ENCODE results near the gene PMFBP1.

DNA sequence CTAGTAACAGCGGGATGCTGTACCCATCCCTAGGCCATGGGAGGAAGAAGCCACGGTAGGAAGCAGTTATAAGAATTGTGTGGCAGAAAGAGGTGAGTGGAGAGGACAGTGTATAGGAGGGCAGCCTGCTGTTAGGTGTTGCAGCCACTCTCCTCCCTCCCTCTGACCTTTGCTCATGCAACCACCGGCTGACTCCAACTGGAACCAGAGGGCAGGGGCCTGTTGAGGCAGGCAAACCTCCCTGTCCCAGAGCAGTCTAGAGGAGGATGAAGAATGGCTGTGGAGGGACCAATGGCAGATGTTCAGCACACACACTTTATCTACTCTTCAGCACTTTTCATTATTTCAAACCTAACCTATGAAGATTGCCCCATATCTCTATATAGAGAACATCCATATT lies 80.7 kb downstream of the PMFBP1 start:
- TF ChIP-seq, protein P1, sequence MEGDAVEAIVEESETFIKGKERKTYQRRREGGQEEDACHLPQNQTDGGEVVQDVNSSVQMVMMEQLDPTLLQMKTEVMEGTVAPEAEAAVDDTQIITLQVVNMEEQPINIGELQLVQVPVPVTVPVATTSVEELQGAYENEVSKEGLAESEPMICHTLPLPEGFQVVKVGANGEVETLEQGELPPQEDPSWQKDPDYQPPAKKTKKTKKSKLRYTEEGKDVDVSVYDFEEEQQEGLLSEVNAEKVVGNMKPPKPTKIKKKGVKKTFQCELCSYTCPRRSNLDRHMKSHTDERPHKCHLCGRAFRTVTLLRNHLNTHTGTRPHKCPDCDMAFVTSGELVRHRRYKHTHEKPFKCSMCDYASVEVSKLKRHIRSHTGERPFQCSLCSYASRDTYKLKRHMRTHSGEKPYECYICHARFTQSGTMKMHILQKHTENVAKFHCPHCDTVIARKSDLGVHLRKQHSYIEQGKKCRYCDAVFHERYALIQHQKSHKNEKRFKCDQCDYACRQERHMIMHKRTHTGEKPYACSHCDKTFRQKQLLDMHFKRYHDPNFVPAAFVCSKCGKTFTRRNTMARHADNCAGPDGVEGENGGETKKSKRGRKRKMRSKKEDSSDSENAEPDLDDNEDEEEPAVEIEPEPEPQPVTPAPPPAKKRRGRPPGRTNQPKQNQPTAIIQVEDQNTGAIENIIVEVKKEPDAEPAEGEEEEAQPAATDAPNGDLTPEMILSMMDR (IDR thresholded peaks at IDR 0.05; ENCODE audit: poor library complexity, severe bottlenecking), result no peak
- TF ChIP-seq SMC3 (conservative IDR thresholded peaks at IDR 0.05; ENCODE audit: poor library complexity) (no peak), EP300 (conservative IDR thresholded peaks at IDR 0.05; ENCODE audit: poor library complexity, severe bottlenecking) (no peak), TAF1 (IDR thresholded peaks at IDR 0.05; ENCODE audit: low read depth) (no peak), POLR2AphosphoS5 (IDR thresholded peaks at IDR 0.05) (no peak), EZH2 (IDR thresholded peaks at IDR 0.05; ENCODE audit: borderline replicate concordance, insufficient read depth, low read length, poor library complexity, severe bottlenecking) (no peak), RAD21 (conservative IDR thresholded peaks at IDR 0.05) (no peak)
